IMR-90 (cell line): ENCODE results near the gene SLC6A20. TPM values are rescaled to one million over a fixed set of nuclear protein-coding genes. Genes with fewer than 3 reads are reported as not detected.
A peak's percentile ranks its signal among the peaks of the same experiment; 100 is the strongest.

Experiments used
- ATAC-seq: fragments of 200-7000 bp; cut with Tn5 transposase; 2 replicates; pipeline ENCODE4 v1.9.1; 2020; ENCODE audit warnings: low read depth, mild to moderate bottlenecking, moderate library complexity
- BruUV-seq: library from RNA; stranded (reverse); fragments of 400-500 nt; replicated peaks from 2 replicates; lab custom pipeline; 2021; lab: Mats Ljungman, UMichigan
- CTCF ChIA-PET: fragments of 300-600 bp; formaldehyde crosslinking; extraction: SDS; loops from one replicate; lab custom pipeline; 2021; ENCODE audit warnings: antibody characterized with exemption; lab: Yijun Ruan, JAX
- POLR2A ChIA-PET: fragments of 300-600 bp; sonication (Branson Sonifier 250); formaldehyde crosslinking; loops from one replicate; lab custom pipeline; 2022; ENCODE audit warnings: antibody characterized with exemption; ENCODE audit not compliant: unreplicated experiment; lab: Charles Lee
- DNase-seq: peaks from one replicate; pipeline ENCODE4 v3.0.0; 2013
- H2AFZ ChIP-seq: replicated peaks from 2 replicates; pipeline ENCODE3; 2013; ENCODE audit warnings: low read length, mild to moderate bottlenecking; ENCODE audit not compliant: poor library complexity
- H2AK5ac ChIP-seq: 2 replicates; pipeline ENCODE4 v1.6.1; 2013; ENCODE audit warnings: low read depth, low read length, inconsistent platforms
- H2AK9ac ChIP-seq: replicated peaks from 2 replicates; pipeline ENCODE3; 2013; ENCODE audit warnings: mild to moderate bottlenecking, low read depth, low read length, moderate library complexity; ENCODE audit not compliant: poor library complexity
- H2BK120ac ChIP-seq: 2 replicates; pipeline ENCODE4 v1.6.1; 2013; ENCODE audit warnings: low read depth, low read length, inconsistent platforms
- H2BK15ac ChIP-seq: 3 replicates; pipeline ENCODE4 v1.6.1; 2013; ENCODE audit warnings: low read depth, low read length, inconsistent platforms
- H2BK20ac ChIP-seq: 2 replicates; pipeline ENCODE4 v1.6.1; 2013; ENCODE audit warnings: low read depth, mild to moderate bottlenecking, inconsistent platforms, low read length, moderate library complexity
- H2BK5ac ChIP-seq: 2 replicates; pipeline ENCODE4 v1.6.1; 2013; ENCODE audit warnings: mild to moderate bottlenecking, low read depth, low read length, inconsistent platforms; ENCODE audit not compliant: poor library complexity, severe bottlenecking
- H3K14ac ChIP-seq: replicated peaks from 2 replicates; pipeline ENCODE4 v1.6.1; 2013; ENCODE audit warnings: low read depth, low read length, inconsistent platforms
- H3K18ac ChIP-seq: 2 replicates; pipeline ENCODE4 v1.6.1; 2013; ENCODE audit warnings: low read depth, low read length, control low read depth
- H3K23ac ChIP-seq: 2 replicates; pipeline ENCODE4 v1.6.1; 2013; ENCODE audit warnings: low read depth, low read length, inconsistent platforms
- H3K27ac ChIP-seq: 2 replicates; pipeline ENCODE4 v1.5.1; 2013; ENCODE audit warnings: mild to moderate bottlenecking, control low read depth, low read length; ENCODE audit not compliant: insufficient read depth
- H3K27me3 ChIP-seq: 2 replicates; pipeline ENCODE4 v1.6.1; 2013; ENCODE audit warnings: low read length; ENCODE audit not compliant: control insufficient read depth, insufficient read depth
- H3K36me3 ChIP-seq: 2 replicates; pipeline ENCODE4 v1.6.1; 2013; ENCODE audit warnings: low read length, mixed read lengths; ENCODE audit not compliant: control insufficient read depth, insufficient read depth
- H3K4ac ChIP-seq: 2 replicates; pipeline ENCODE4 v1.6.1; 2013; ENCODE audit warnings: low read depth, low read length, inconsistent platforms
- H3K4me1 ChIP-seq: 2 replicates; pipeline ENCODE4 v1.6.1; 2013; ENCODE audit warnings: low read length, mixed read lengths; ENCODE audit not compliant: control insufficient read depth, insufficient read depth
- H3K4me2 ChIP-seq: 2 replicates; pipeline ENCODE4 v1.6.1; 2013; ENCODE audit warnings: low read depth, mild to moderate bottlenecking, control low read depth, low read length, moderate library complexity
- H3K4me3 ChIP-seq: 2 replicates; pipeline ENCODE4 v1.5.1; 2013; ENCODE audit warnings: low read depth, mild to moderate bottlenecking, control low read depth, low read length, moderate library complexity; ENCODE audit not compliant: insufficient read depth
- H3K56ac ChIP-seq: 2 replicates; pipeline ENCODE4 v1.6.1; 2013; ENCODE audit warnings: low read length, inconsistent platforms; ENCODE audit not compliant: insufficient read depth; ENCODE audit errors: extremely low read depth
- H3K79me1 ChIP-seq, 2 experiments: 2 replicates each; pipeline ENCODE4 v1.6.1; 2013; ENCODE audit warnings: low read length in 2 of 2, inconsistent platforms in 1 of 2, low read depth in 1 of 2
- H3K9ac ChIP-seq: 2 replicates; pipeline ENCODE4 v1.6.1; 2013; ENCODE audit warnings: low read depth, low read length, control low read depth
- H3K9me1 ChIP-seq: 2 replicates; pipeline ENCODE4 v1.6.1; 2013; ENCODE audit warnings: low read length, inconsistent platforms; ENCODE audit not compliant: insufficient read depth
- H3K9me3 ChIP-seq: 2 replicates; pipeline ENCODE4 v1.6.1; 2013; ENCODE audit warnings: low read length; ENCODE audit not compliant: control insufficient read depth, insufficient read depth
- H4K20me1 ChIP-seq: 2 replicates; pipeline ENCODE4 v1.6.1; 2013; ENCODE audit warnings: low read length, inconsistent platforms; ENCODE audit not compliant: insufficient read depth
- H4K5ac ChIP-seq: 2 replicates; pipeline ENCODE4 v1.6.1; 2013; ENCODE audit warnings: mild to moderate bottlenecking, low read depth, low read length, control low read depth
- H4K8ac ChIP-seq, 2 experiments: 2 replicates each; pipeline ENCODE4 v1.6.1; 2013; ENCODE audit warnings: low read depth in 2 of 2, low read length in 2 of 2, control low read depth in 1 of 2, inconsistent platforms in 1 of 2
- H4K91ac ChIP-seq: 2 replicates; pipeline ENCODE4 v1.6.1; 2013; ENCODE audit warnings: low read depth, low read length, inconsistent platforms; ENCODE audit not compliant: insufficient read depth
- USF2 ChIP-seq: fragments of 150-350 bp; IDR thresholded peaks from 2 replicates; pipeline ENCODE4 v1.6.1; 2017; ENCODE audit warnings: mild to moderate bottlenecking, antibody characterized with exemption, low read length, low read depth
- WGBS, 2 experiments: methylation state at CpG; one replicate each; pipeline versions ENCODE4 v1.1.5 to v1.1.7; 2013; ENCODE audit warnings: missing lambda C conversion rate in 2 of 2; ENCODE audit not compliant: insufficient read length in 1 of 2; ENCODE audit errors: extremely low coverage in 2 of 2; 5-methylcytosine and 5-hydroxymethylcytosine counted together
- dilution Hi-C: fragments of 300-500 bp; cut with HindIII; formaldehyde crosslinking; loops from one replicate; pipeline ENCODE4 v1.14.3; 2018; ENCODE audit warnings: low sequenced_read_pairs; ENCODE audit not compliant: unreplicated experiment
- in situ Hi-C: fragments of 300-500 bp; cut with MboI; formaldehyde crosslinking; loops from 3 replicates; pipeline ENCODE4 v1.14.3; 2019; ENCODE audit warnings: low sequenced_read_pairs, inconsistent platforms, mixed read lengths
- intact Hi-C: fragments of 100-400 bp; cut with micrococcal nuclease; formaldehyde crosslinking; loops from 2 replicates; pipeline ENCODE4 v1.10.0; 2022
- polyA plus RNA-seq, 3 experiments: library from polyadenylated mRNA; depleted of rRNA; stranded (reverse); fragments of >200 nt; gene quantifications; 2 replicates each; pipeline ENCODE4 v1.2.3, GENCODE V29; 2012; ENCODE audit warnings: low replicate concordance in 1 of 3
- total RNA-seq: library from RNA; depleted of rRNA; stranded (reverse); fragments of >200 nt; gene quantifications from 2 replicates; pipeline ENCODE4 v1.2.3, GENCODE V29; 2012

SLC6A20 gene
- total and polyA plus RNA-seq, 2 of the 4 experiments (the other 2 are of a cell fraction) = not detected

- no peak overlapping the region for H2AK9ac ChIP-seq
- H3K9me1 ChIP-seq = 0 out of 2 replicates have a peak, but pooled peaks cover 5% of the 10 kb centered on the region
- no peak overlapping the region for H3K56ac ChIP-seq
- H2BK20ac ChIP-seq = no peak overlapping the region
- no TSS peak for BruUV-seq
- no peaks in the 10 kb centered on the region; the same call in 1 of the 2 replicates for H4K20me1 ChIP-seq
- H3K4me1 ChIP-seq = peaks cover 14% of the 10 kb centered on the region
- 0 out of 2 replicates have a peak overlapping the region, but pooled peaks have one; percentile 22 for H3K14ac ChIP-seq
- no peak overlapping the region for H3K23ac ChIP-seq
- H3K27me3 ChIP-seq = no peaks in the 10 kb centered on the region
- H3K18ac ChIP-seq = no peak overlapping the region
- ChIA-PET CTCF (interaction anchor here (1.4 kb wide), 1 partner anchor 12 kb away, joined by 4 read pairs; no protein-coding TSS in a partner anchor), POLR2A (no interaction called here)
- no peak overlapping the region for H4K5ac ChIP-seq
- dilution Hi-C loops (no loop called here), in situ Hi-C loops (no loop called here), intact Hi-C loops (no loop called here)
- H2BK5ac ChIP-seq = no peak overlapping the region
- H4K8ac ChIP-seq = no peak overlapping the region
- H2BK120ac ChIP-seq = no peak overlapping the region
- TF ChIP-seq USF2 = no peak
- ATAC-seq = no peak
- no peak overlapping the region for H2AFZ ChIP-seq
- H4K91ac ChIP-seq = no peak overlapping the region
- H3K27ac ChIP-seq = peak overlapping the region; percentile 14; the same call in 1 of the 2 replicates
- WGBS, 2 experiments = no CpG with 5 or more reads among the region's 3 CpGs
- H3K9me3 ChIP-seq = no peaks in the 10 kb centered on the region
- peaks cover 11 to 15% of the 10 kb centered on the region in 2 experiments; a peak in 3 of 4 replicates for H3K79me1 ChIP-seq
- H3K4me3 ChIP-seq = no peak overlapping the region
- H3K4me2 ChIP-seq = no peak overlapping the region; the same call in 1 of the 2 replicates
- no peak overlapping the region for H3K4ac ChIP-seq
- peaks cover 25% of the 10 kb centered on the region for H3K36me3 ChIP-seq
- no peak overlapping the region for H2AK5ac ChIP-seq
- peak; percentile 31 for DNase-seq
- H2BK15ac ChIP-seq = no peak overlapping the region
- no peak overlapping the region for H3K9ac ChIP-seq
Measured at GRCh38 chr3:45716790-45717336, 79.5 kb downstream of the SLC6A20 start.
